Calu3 (cell line): ENCODE data around the gene NTPCR. TPM values are rescaled to one million over a fixed set of nuclear protein-coding genes. Genes with fewer than 3 reads are reported as not detected.

Experiments
- BruUV-seq: library from RNA; stranded (reverse); fragments of 400-500 nt; replicated peaks from 2 replicates; lab custom pipeline; 2021; lab: Mats Ljungman, UMichigan
- CTCF ChIA-PET: fragments of 300-600 bp; sonication (Branson Sonifier 250); formaldehyde crosslinking; loops from one replicate; lab custom pipeline; 2022; ENCODE audit warnings: antibody characterized with exemption; lab: Charles Lee
- DNase-seq: peaks from one replicate; pipeline ENCODE4 v3.0.0; 2022
- H3K27ac Mint-ChIP-seq: one replicate; pipeline ENCODE4 v1.8.0; 2022; ENCODE audit warnings: mixed read lengths; ENCODE audit not compliant: unreplicated experiment
- H3K27me3 Mint-ChIP-seq: one replicate; pipeline ENCODE4 v1.8.0; 2022; ENCODE audit warnings: mixed read lengths; ENCODE audit not compliant: unreplicated experiment
- H3K36me3 Mint-ChIP-seq: one replicate; pipeline ENCODE4 v1.8.0; 2022; ENCODE audit warnings: mild to moderate bottlenecking, moderate library complexity, mixed read lengths; ENCODE audit not compliant: insufficient read depth, unreplicated experiment
- H3K4me1 Mint-ChIP-seq: one replicate; pipeline ENCODE4 v1.8.0; 2022; ENCODE audit warnings: mild to moderate bottlenecking, low read depth, mixed read lengths; ENCODE audit not compliant: unreplicated experiment
- H3K4me3 Mint-ChIP-seq: one replicate; pipeline ENCODE4 v1.8.0; 2022; ENCODE audit warnings: mild to moderate bottlenecking, low read depth, moderate library complexity, mixed read lengths; ENCODE audit not compliant: unreplicated experiment
- H3K9me3 Mint-ChIP-seq: one replicate; pipeline ENCODE4 v1.8.0; 2022; ENCODE audit warnings: low read depth, mixed read lengths; ENCODE audit not compliant: unreplicated experiment
- intact Hi-C: fragments of 100-400 bp; cut with micrococcal nuclease; formaldehyde crosslinking; loops from one replicate; pipeline ENCODE4 v1.10.0; 2022; ENCODE audit not compliant: unreplicated experiment
- total RNA-seq: library from RNA; stranded (reverse); gene quantifications from 2 replicates; pipeline ENCODE4 v1.2.3, GENCODE V29; 2022
- TF ChIP-seq, protein P1 (sequence below): fragments of 200-600 bp; IDR thresholded peaks from one replicate; pipeline ENCODE4 v1.8.0; 2022; ENCODE audit warnings: antibody characterized with exemption; ENCODE audit not compliant: unreplicated experiment

The NTPCR gene
- total RNA-seq, 1 experiment from 2014 or later = 39.2 TPM

DNA sequence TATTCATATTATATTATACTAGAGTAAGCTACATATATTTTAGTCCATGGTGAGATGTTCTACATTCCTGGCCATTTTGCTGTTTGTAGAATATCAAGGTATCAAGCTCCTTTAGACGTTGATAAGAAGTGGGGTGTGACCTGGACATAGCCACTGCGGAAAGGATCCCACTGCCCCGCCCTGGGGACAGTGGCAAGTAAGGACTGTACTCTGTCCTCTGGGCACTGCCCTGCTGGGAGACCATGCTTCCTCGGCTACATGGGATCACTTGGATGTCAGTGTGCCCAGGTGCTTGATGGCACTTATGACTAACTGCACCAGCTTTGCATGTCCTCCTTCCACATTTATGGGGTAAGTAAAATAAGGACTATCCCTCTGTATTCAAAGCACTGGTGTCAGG is 46.3 kb upstream of the NTPCR start:
- no peak for DNase-seq
- Mint-ChIP-seq H3K4me3 (no peak overlapping the region), H3K27ac (no peak overlapping the region), H3K9me3 (no peaks in the 10 kb centered on the region), H3K4me1 (peaks cover 9% of the 10 kb centered on the region), H3K27me3 (no peaks in the 10 kb centered on the region), H3K36me3 (no peaks in the 10 kb centered on the region)
- no TSS peak for BruUV-seq
- intact Hi-C loops = no loop called here
- TF ChIP-seq, protein P1, sequence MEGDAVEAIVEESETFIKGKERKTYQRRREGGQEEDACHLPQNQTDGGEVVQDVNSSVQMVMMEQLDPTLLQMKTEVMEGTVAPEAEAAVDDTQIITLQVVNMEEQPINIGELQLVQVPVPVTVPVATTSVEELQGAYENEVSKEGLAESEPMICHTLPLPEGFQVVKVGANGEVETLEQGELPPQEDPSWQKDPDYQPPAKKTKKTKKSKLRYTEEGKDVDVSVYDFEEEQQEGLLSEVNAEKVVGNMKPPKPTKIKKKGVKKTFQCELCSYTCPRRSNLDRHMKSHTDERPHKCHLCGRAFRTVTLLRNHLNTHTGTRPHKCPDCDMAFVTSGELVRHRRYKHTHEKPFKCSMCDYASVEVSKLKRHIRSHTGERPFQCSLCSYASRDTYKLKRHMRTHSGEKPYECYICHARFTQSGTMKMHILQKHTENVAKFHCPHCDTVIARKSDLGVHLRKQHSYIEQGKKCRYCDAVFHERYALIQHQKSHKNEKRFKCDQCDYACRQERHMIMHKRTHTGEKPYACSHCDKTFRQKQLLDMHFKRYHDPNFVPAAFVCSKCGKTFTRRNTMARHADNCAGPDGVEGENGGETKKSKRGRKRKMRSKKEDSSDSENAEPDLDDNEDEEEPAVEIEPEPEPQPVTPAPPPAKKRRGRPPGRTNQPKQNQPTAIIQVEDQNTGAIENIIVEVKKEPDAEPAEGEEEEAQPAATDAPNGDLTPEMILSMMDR = no peak
- CTCF ChIA-PET = no interaction called here

GRCh38 chr1:232904566-232904965 is 45.8 kb upstream of the NTPCR start:
- intact Hi-C loops = no loop called here
- H3K4me1 Mint-ChIP-seq = peaks cover 9% of the 10 kb centered on the region
- CTCF ChIA-PET = no interaction called here
- no TSS peak for BruUV-seq
- TF ChIP-seq, protein P1 = no peak
- H3K36me3 Mint-ChIP-seq = no peaks in the 10 kb centered on the region
- no peak for DNase-seq
- no peak overlapping the region for H3K4me3 Mint-ChIP-seq
- H3K27ac Mint-ChIP-seq = no peak overlapping the region
- no peaks in the 10 kb centered on the region for H3K9me3 Mint-ChIP-seq
- no peaks in the 10 kb centered on the region for H3K27me3 Mint-ChIP-seq

GRCh38 chr1:232905331-232906034 is 44.9 kb upstream of the NTPCR start:
- no peak overlapping the region for H3K27ac Mint-ChIP-seq
- CTCF ChIA-PET = no interaction called here
- H3K4me1 Mint-ChIP-seq = peaks cover 8% of the 10 kb centered on the region

DNA sequence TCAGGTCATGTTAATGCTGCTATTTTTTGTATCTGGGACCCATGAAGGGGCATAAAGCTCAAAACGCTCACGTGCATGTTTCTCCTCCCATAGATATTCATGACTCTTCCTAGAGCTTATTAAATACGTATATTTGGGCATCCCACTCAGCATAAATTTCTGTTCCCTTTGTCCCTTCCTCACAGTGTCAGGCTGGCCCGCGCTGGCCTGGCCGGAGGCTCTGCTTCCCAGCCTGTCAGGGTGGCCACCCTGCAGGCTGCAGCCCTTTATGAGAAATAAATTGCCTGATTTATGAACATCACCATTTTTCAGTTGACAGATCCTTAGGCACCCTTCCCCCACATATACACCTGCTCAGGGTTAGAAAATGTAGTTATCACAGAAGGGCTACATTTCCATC is 44.0 kb upstream of the NTPCR start:
- Mint-ChIP-seq H3K4me3 (no peak overlapping the region), H3K9me3 (no peaks in the 10 kb centered on the region), H3K36me3 (no peaks in the 10 kb centered on the region), H3K4me1 (no peaks in the 10 kb centered on the region), H3K27me3 (no peaks in the 10 kb centered on the region), H3K27ac (no peak overlapping the region)
- intact Hi-C loops = no loop called here
- CTCF ChIA-PET = no interaction called here
- DNase-seq = no peak
- no TSS peak for BruUV-seq
- TF ChIP-seq, protein P1 = no peak

More at GRCh38 chr1:232905331-232906034, 44.9 kb upstream of the NTPCR start:
- no peaks in the 10 kb centered on the region for H3K36me3 Mint-ChIP-seq
- TF ChIP-seq, protein P1 = no peak
- DNase-seq = no peak
- intact Hi-C loops = no loop called here
- H3K9me3 Mint-ChIP-seq = no peaks in the 10 kb centered on the region
- no peak overlapping the region for H3K4me3 Mint-ChIP-seq
- BruUV-seq = no TSS peak
- H3K27me3 Mint-ChIP-seq = no peaks in the 10 kb centered on the region
